Measurements from ENCODE around the gene COLEC12.

Gene COLEC12

GRCh38 chr18:438571-438970 is 61.9 kb downstream of the COLEC12 start:
- no peak for DNase-seq (ENCODE audit: low read depth)

GRCh38 chr18:435940-436339 is 64.6 kb downstream of the COLEC12 start:
- no peak for DNase-seq (ENCODE audit: low read depth)

GRCh38 chr18:434410-434809 is 66.1 kb downstream of the COLEC12 start:
- no peak for DNase-seq (ENCODE audit: low read depth)

GRCh38 chr18:433960-434359 is 66.5 kb downstream of the COLEC12 start:
- DNase-seq (ENCODE audit: low read depth) = no peak

- no peak for DNase-seq (ENCODE audit: low read depth)
Measured at GRCh38 chr18:433298-433697, 67.2 kb downstream of the COLEC12 start.

GRCh38 chr18:432791-433190 is 67.7 kb downstream of the COLEC12 start:
- no peak for DNase-seq (ENCODE audit: low read depth)

- DNase-seq (ENCODE audit: low read depth) = no peak
Measured at GRCh38 chr18:429030-429429, 71.5 kb downstream of the COLEC12 start.

- no peak for DNase-seq (ENCODE audit: low read depth)
Measured at GRCh38 chr18:427005-427404, 73.5 kb downstream of the COLEC12 start.

- DNase-seq (ENCODE audit: low read depth) = no peak
Measured at GRCh38 chr18:425106-425745, 75.3 kb downstream of the COLEC12 start.

GRCh38 chr18:424668-425067 is 75.8 kb downstream of the COLEC12 start:
- DNase-seq (ENCODE audit: low read depth) = no peak

GRCh38 chr18:424071-424661 is 76.3 kb downstream of the COLEC12 start:
- no peak for DNase-seq (ENCODE audit: low read depth)

- DNase-seq (ENCODE audit: low read depth) = no peak
Measured at GRCh38 chr18:422966-423365, 77.5 kb downstream of the COLEC12 start.

- no peak for DNase-seq (ENCODE audit: low read depth)
Measured at GRCh38 chr18:421247-422155, 79.0 kb downstream of the COLEC12 start.

- no peak for DNase-seq (ENCODE audit: low read depth)
Measured at GRCh38 chr18:420661-421246, 79.7 kb downstream of the COLEC12 start.

- no peak for DNase-seq (ENCODE audit: low read depth)
Measured at GRCh38 chr18:419541-420175, 80.8 kb downstream of the COLEC12 start.

GRCh38 chr18:417495-417894 is 83.0 kb downstream of the COLEC12 start:
- DNase-seq (ENCODE audit: low read depth) = no peak

- no peak for DNase-seq (ENCODE audit: low read depth)
Measured at GRCh38 chr18:416930-417329, 83.6 kb downstream of the COLEC12 start.

- DNase-seq (ENCODE audit: low read depth) = no peak
Measured at GRCh38 chr18:415617-416612, 84.6 kb downstream of the COLEC12 start.

- no peak for DNase-seq (ENCODE audit: low read depth)
Measured at GRCh38 chr18:415047-415446, 85.5 kb downstream of the COLEC12 start.

GRCh38 chr18:413233-413632 is 87.3 kb downstream of the COLEC12 start:
- DNase-seq (ENCODE audit: low read depth) = no peak

- no peak for DNase-seq (ENCODE audit: low read depth)
Measured at GRCh38 chr18:410047-410455, 90.5 kb downstream of the COLEC12 start.

All from stimulated activated CD8-positive, alpha-beta memory T cell treated with anti-CD3 and anti-CD28 coated beads, Interleukin-15, amount 100 ng/mL, for 1 hour (primary cell).